Measurements from ENCODE around the gene VGLL4. TPM values are rescaled to one million over a fixed set of nuclear protein-coding genes. Genes with fewer than 3 reads are reported as not detected.

Gene VGLL4
- total RNA-seq, 1 donor from 2014 or later, result 141 TPM

GRCh38 chr3:11619946-11620652, 23.6 kb downstream of the VGLL4 start:
- TF ChIP-seq CTCF (IDR thresholded peaks at IDR 0.05), result no peak
- Mint-ChIP-seq H3K4me1 (ENCODE audit: low read depth) (peaks cover 93% of the 10 kb centered on the region), H3K27me3 (ENCODE audit: low read depth) (no peaks in the 10 kb centered on the region), H3K9me3 (ENCODE audit: low read depth) (no peaks in the 10 kb centered on the region), H3K27ac (ENCODE audit: unreplicated experiment) (peak overlapping the region; percentile 73), H3K4me3 (ENCODE audit: unreplicated experiment) (no peak overlapping the region), H3K36me3 (ENCODE audit: low read depth) (peaks cover 4% of the 10 kb centered on the region)
- no peak for DNase-seq (ENCODE audit: low spot score)

GRCh38 chr3:11619461-11619860, 24.3 kb downstream of the VGLL4 start:
- Mint-ChIP-seq H3K4me1 (ENCODE audit: low read depth) (peaks cover 92% of the 10 kb centered on the region), H3K27me3 (ENCODE audit: low read depth) (no peaks in the 10 kb centered on the region), H3K9me3 (ENCODE audit: low read depth) (no peaks in the 10 kb centered on the region), H3K4me3 (ENCODE audit: unreplicated experiment) (no peak overlapping the region), H3K27ac (ENCODE audit: unreplicated experiment) (peak overlapping the region; percentile 73), H3K36me3 (ENCODE audit: low read depth) (peaks cover 5% of the 10 kb centered on the region)
- no peak for TF ChIP-seq CTCF (IDR thresholded peaks at IDR 0.05)
- DNase-seq (ENCODE audit: low spot score), result no peak

- Mint-ChIP-seq H3K9me3 (ENCODE audit: low read depth) (no peaks in the 10 kb centered on the region), H3K4me3 (ENCODE audit: unreplicated experiment) (no peak overlapping the region), H3K4me1 (ENCODE audit: low read depth) (peaks cover 92% of the 10 kb centered on the region), H3K27ac (ENCODE audit: unreplicated experiment) (peak overlapping the region; percentile 1), H3K36me3 (ENCODE audit: low read depth) (peaks cover 5% of the 10 kb centered on the region), H3K27me3 (ENCODE audit: low read depth) (no peaks in the 10 kb centered on the region)
- DNase-seq (ENCODE audit: low spot score), result no peak
- no peak for TF ChIP-seq CTCF (IDR thresholded peaks at IDR 0.05)
Measured at GRCh38 chr3:11618904-11619303, 24.8 kb downstream of the VGLL4 start.

GRCh38 chr3:11616551-11616950, 27.2 kb downstream of the VGLL4 start:
- no peak for DNase-seq (ENCODE audit: low spot score)
- no peak overlapping the region for H3K4me3 Mint-ChIP-seq (ENCODE audit: unreplicated experiment)
- peaks cover 3% of the 10 kb centered on the region for H3K36me3 Mint-ChIP-seq (ENCODE audit: low read depth)
- H3K9me3 Mint-ChIP-seq (ENCODE audit: low read depth), result no peaks in the 10 kb centered on the region
- no peaks in the 10 kb centered on the region for H3K27me3 Mint-ChIP-seq (ENCODE audit: low read depth)
- peaks cover 92% of the 10 kb centered on the region for H3K4me1 Mint-ChIP-seq (ENCODE audit: low read depth)
- no peak for TF ChIP-seq CTCF (IDR thresholded peaks at IDR 0.05)
- H3K27ac Mint-ChIP-seq (ENCODE audit: unreplicated experiment), result peak overlapping the region; percentile 71

GRCh38 chr3:11613851-11614487, 29.7 kb downstream of the VGLL4 start:
- Mint-ChIP-seq H3K36me3 (ENCODE audit: low read depth) (peaks cover 5% of the 10 kb centered on the region), H3K9me3 (ENCODE audit: low read depth) (no peaks in the 10 kb centered on the region), H3K4me1 (ENCODE audit: low read depth) (peaks cover 92% of the 10 kb centered on the region), H3K27me3 (ENCODE audit: low read depth) (no peaks in the 10 kb centered on the region), H3K4me3 (ENCODE audit: unreplicated experiment) (no peak overlapping the region), H3K27ac (ENCODE audit: unreplicated experiment) (peak overlapping the region; percentile 28)
- no peak for DNase-seq (ENCODE audit: low spot score)
- TF ChIP-seq CTCF (IDR thresholded peaks at IDR 0.05), result no peak
